IMR-90 (cell line): ENCODE data around the gene PARD3. TPM values are rescaled to one million over a fixed set of nuclear protein-coding genes. Genes with fewer than 3 reads are reported as not detected.
A peak's percentile ranks its signal among the peaks of the same experiment; 100 is the strongest.

Experiments
- ATAC-seq: fragments of 200-7000 bp; cut with Tn5 transposase; 2 replicates; pipeline ENCODE4 v1.9.1; 2020; ENCODE audit warnings: low read depth, mild to moderate bottlenecking, moderate library complexity
- BruUV-seq: library from RNA; stranded (reverse); fragments of 400-500 nt; replicated peaks from 2 replicates; lab custom pipeline; 2021; lab: Mats Ljungman, UMichigan
- CTCF ChIA-PET: fragments of 300-600 bp; formaldehyde crosslinking; extraction: SDS; loops from one replicate; lab custom pipeline; 2021; ENCODE audit warnings: antibody characterized with exemption; lab: Yijun Ruan, JAX
- POLR2A ChIA-PET: fragments of 300-600 bp; sonication (Branson Sonifier 250); formaldehyde crosslinking; loops from one replicate; lab custom pipeline; 2022; ENCODE audit warnings: antibody characterized with exemption; ENCODE audit not compliant: unreplicated experiment; lab: Charles Lee
- DNase-seq: peaks from one replicate; pipeline ENCODE4 v3.0.0; 2013
- H2AFZ ChIP-seq: replicated peaks from 2 replicates; pipeline ENCODE3; 2013; ENCODE audit warnings: low read length, mild to moderate bottlenecking; ENCODE audit not compliant: poor library complexity
- H2AK5ac ChIP-seq: 2 replicates; pipeline ENCODE4 v1.6.1; 2013; ENCODE audit warnings: low read depth, low read length, inconsistent platforms
- H2AK9ac ChIP-seq: replicated peaks from 2 replicates; pipeline ENCODE3; 2013; ENCODE audit warnings: mild to moderate bottlenecking, low read depth, low read length, moderate library complexity; ENCODE audit not compliant: poor library complexity
- H2BK120ac ChIP-seq: 2 replicates; pipeline ENCODE4 v1.6.1; 2013; ENCODE audit warnings: low read depth, low read length, inconsistent platforms
- H2BK15ac ChIP-seq: 3 replicates; pipeline ENCODE4 v1.6.1; 2013; ENCODE audit warnings: low read depth, low read length, inconsistent platforms
- H2BK20ac ChIP-seq: 2 replicates; pipeline ENCODE4 v1.6.1; 2013; ENCODE audit warnings: low read depth, mild to moderate bottlenecking, inconsistent platforms, low read length, moderate library complexity
- H2BK5ac ChIP-seq: 2 replicates; pipeline ENCODE4 v1.6.1; 2013; ENCODE audit warnings: mild to moderate bottlenecking, low read depth, low read length, inconsistent platforms; ENCODE audit not compliant: poor library complexity, severe bottlenecking
- H3K14ac ChIP-seq: replicated peaks from 2 replicates; pipeline ENCODE4 v1.6.1; 2013; ENCODE audit warnings: low read depth, low read length, inconsistent platforms
- H3K18ac ChIP-seq: 2 replicates; pipeline ENCODE4 v1.6.1; 2013; ENCODE audit warnings: low read depth, low read length, control low read depth
- H3K23ac ChIP-seq: 2 replicates; pipeline ENCODE4 v1.6.1; 2013; ENCODE audit warnings: low read depth, low read length, inconsistent platforms
- H3K27ac ChIP-seq: 2 replicates; pipeline ENCODE4 v1.5.1; 2013; ENCODE audit warnings: mild to moderate bottlenecking, control low read depth, low read length; ENCODE audit not compliant: insufficient read depth
- H3K27me3 ChIP-seq: 2 replicates; pipeline ENCODE4 v1.6.1; 2013; ENCODE audit warnings: low read length; ENCODE audit not compliant: control insufficient read depth, insufficient read depth
- H3K36me3 ChIP-seq: 2 replicates; pipeline ENCODE4 v1.6.1; 2013; ENCODE audit warnings: low read length, mixed read lengths; ENCODE audit not compliant: control insufficient read depth, insufficient read depth
- H3K4ac ChIP-seq: 2 replicates; pipeline ENCODE4 v1.6.1; 2013; ENCODE audit warnings: low read depth, low read length, inconsistent platforms
- H3K4me1 ChIP-seq: 2 replicates; pipeline ENCODE4 v1.6.1; 2013; ENCODE audit warnings: low read length, mixed read lengths; ENCODE audit not compliant: control insufficient read depth, insufficient read depth
- H3K4me2 ChIP-seq: 2 replicates; pipeline ENCODE4 v1.6.1; 2013; ENCODE audit warnings: low read depth, mild to moderate bottlenecking, control low read depth, low read length, moderate library complexity
- H3K4me3 ChIP-seq: 2 replicates; pipeline ENCODE4 v1.5.1; 2013; ENCODE audit warnings: low read depth, mild to moderate bottlenecking, control low read depth, low read length, moderate library complexity; ENCODE audit not compliant: insufficient read depth
- H3K56ac ChIP-seq: 2 replicates; pipeline ENCODE4 v1.6.1; 2013; ENCODE audit warnings: low read length, inconsistent platforms; ENCODE audit not compliant: insufficient read depth; ENCODE audit errors: extremely low read depth
- H3K79me1 ChIP-seq, 2 experiments: 2 replicates each; pipeline ENCODE4 v1.6.1; 2013; ENCODE audit warnings: low read length in 2 of 2, inconsistent platforms in 1 of 2, low read depth in 1 of 2
- H3K9ac ChIP-seq: 2 replicates; pipeline ENCODE4 v1.6.1; 2013; ENCODE audit warnings: low read depth, low read length, control low read depth
- H3K9me1 ChIP-seq: 2 replicates; pipeline ENCODE4 v1.6.1; 2013; ENCODE audit warnings: low read length, inconsistent platforms; ENCODE audit not compliant: insufficient read depth
- H3K9me3 ChIP-seq: 2 replicates; pipeline ENCODE4 v1.6.1; 2013; ENCODE audit warnings: low read length; ENCODE audit not compliant: control insufficient read depth, insufficient read depth
- H4K20me1 ChIP-seq: 2 replicates; pipeline ENCODE4 v1.6.1; 2013; ENCODE audit warnings: low read length, inconsistent platforms; ENCODE audit not compliant: insufficient read depth
- H4K5ac ChIP-seq: 2 replicates; pipeline ENCODE4 v1.6.1; 2013; ENCODE audit warnings: mild to moderate bottlenecking, low read depth, low read length, control low read depth
- H4K8ac ChIP-seq, 2 experiments: 2 replicates each; pipeline ENCODE4 v1.6.1; 2013; ENCODE audit warnings: low read depth in 2 of 2, low read length in 2 of 2, control low read depth in 1 of 2, inconsistent platforms in 1 of 2
- H4K91ac ChIP-seq: 2 replicates; pipeline ENCODE4 v1.6.1; 2013; ENCODE audit warnings: low read depth, low read length, inconsistent platforms; ENCODE audit not compliant: insufficient read depth
- BHLHE40 ChIP-seq: fragments of 150-350 bp; IDR thresholded peaks from 2 replicates; pipeline ENCODE4 v1.6.1; 2016; ENCODE audit warnings: mild to moderate bottlenecking, low read depth, low read length
- CEBPB ChIP-seq: IDR thresholded peaks from 2 replicates; pipeline ENCODE4 v1.6.1; 2012; ENCODE audit warnings: low read depth, low read length, improper control_type of control experiment
- CHD1 ChIP-seq: IDR thresholded peaks from 2 replicates; pipeline ENCODE4 v1.6.1; 2012; ENCODE audit warnings: low read depth, low read length, improper control_type of control experiment
- FOS ChIP-seq: fragments of 150-350 bp; IDR thresholded peaks from 2 replicates; pipeline ENCODE4 v1.6.1; 2016; ENCODE audit warnings: low read depth, low read length
- MAFK ChIP-seq: IDR thresholded peaks from 2 replicates; pipeline ENCODE4 v1.6.1; 2012; ENCODE audit warnings: low read depth, low read length, improper control_type of control experiment
- MAZ ChIP-seq: IDR thresholded peaks from 2 replicates; pipeline ENCODE4 v1.6.1; 2012; ENCODE audit warnings: low read depth, mild to moderate bottlenecking, low read length, improper control_type of control experiment, moderate library complexity, borderline replicate concordance
- MXI1 ChIP-seq: IDR thresholded peaks from 2 replicates; pipeline ENCODE4 v1.6.1; 2012; ENCODE audit warnings: low read depth, mild to moderate bottlenecking, low read length, moderate library complexity, borderline replicate concordance
- NFE2L2 ChIP-seq: fragments of 150-350 bp; IDR thresholded peaks from 2 replicates; pipeline ENCODE4 v1.6.1; 2016; ENCODE audit warnings: low read depth, mild to moderate bottlenecking, low read length
- POLR2A ChIP-seq: IDR thresholded peaks from 2 replicates; pipeline ENCODE4 v1.6.1; 2012; ENCODE audit warnings: mild to moderate bottlenecking, low read depth, low read length
- RAD21 ChIP-seq: IDR thresholded peaks from 2 replicates; pipeline ENCODE4 v1.6.1; 2012; ENCODE audit warnings: low read length, improper control_type of control experiment
- RCOR1 ChIP-seq: IDR thresholded peaks from 2 replicates; pipeline ENCODE4 v1.6.1; 2012; ENCODE audit warnings: mild to moderate bottlenecking, low read length, improper control_type of control experiment; ENCODE audit not compliant: insufficient replicate concordance
- RFX5 ChIP-seq: IDR thresholded peaks from 2 replicates; pipeline ENCODE4 v1.8.0; 2012; ENCODE audit warnings: low read depth, mild to moderate bottlenecking, low read length, moderate library complexity
- SMC3 ChIP-seq: fragments of 150-350 bp; IDR thresholded peaks from 2 replicates; pipeline ENCODE4 v1.6.1; 2016; ENCODE audit warnings: low read depth, mild to moderate bottlenecking, antibody characterized with exemption, low read length, moderate library complexity
- WGBS, 2 experiments: methylation state at CpG; one replicate each; pipeline versions ENCODE4 v1.1.5 to v1.1.7; 2013; ENCODE audit warnings: missing lambda C conversion rate in 2 of 2; ENCODE audit not compliant: insufficient read length in 1 of 2; ENCODE audit errors: extremely low coverage in 2 of 2; 5-methylcytosine and 5-hydroxymethylcytosine counted together
- dilution Hi-C: fragments of 300-500 bp; cut with HindIII; formaldehyde crosslinking; loops from one replicate; pipeline ENCODE4 v1.14.3; 2018; ENCODE audit warnings: low sequenced_read_pairs; ENCODE audit not compliant: unreplicated experiment
- in situ Hi-C: fragments of 300-500 bp; cut with MboI; formaldehyde crosslinking; loops from 3 replicates; pipeline ENCODE4 v1.14.3; 2019; ENCODE audit warnings: low sequenced_read_pairs, inconsistent platforms, mixed read lengths
- intact Hi-C: fragments of 100-400 bp; cut with micrococcal nuclease; formaldehyde crosslinking; loops from 2 replicates; pipeline ENCODE4 v1.10.0; 2022
- polyA plus RNA-seq, 3 experiments: library from polyadenylated mRNA; depleted of rRNA; stranded (reverse); fragments of >200 nt; gene quantifications; 2 replicates each; pipeline ENCODE4 v1.2.3, GENCODE V29; 2012; ENCODE audit warnings: low replicate concordance in 1 of 3
- total RNA-seq: library from RNA; depleted of rRNA; stranded (reverse); fragments of >200 nt; gene quantifications from 2 replicates; pipeline ENCODE4 v1.2.3, GENCODE V29; 2012
- TF ChIP-seq, protein P1 (sequence below): fragments of 150-350 bp; IDR thresholded peaks from 2 replicates; pipeline ENCODE4 v1.6.1; 2016; ENCODE audit warnings: low read depth, mild to moderate bottlenecking, low read length, moderate library complexity, borderline replicate concordance
- TF ChIP-seq, protein P2 (sequence below): fragments of 150-350 bp; IDR thresholded peaks from 2 replicates; pipeline ENCODE4 v1.6.1; 2017; ENCODE audit warnings: mild to moderate bottlenecking, antibody characterized with exemption, low read length, low read depth
- TF ChIP-seq, protein P3 (sequence below): conservative IDR thresholded peaks from 2 replicates; pipeline ENCODE4 v1.5.1; 2012; ENCODE audit warnings: mild to moderate bottlenecking, low read depth, low read length, improper control_type of control experiment

PARD3 gene
- total and polyA plus RNA-seq, 2 of the 4 experiments (the other 2 are of a cell fraction) = 14.6 to 37.5 TPM

- in situ Hi-C loops (no loop called here), intact Hi-C loops (no loop called here), dilution Hi-C loops (no loop called here)
- ChIA-PET POLR2A (no interaction called here), CTCF (no interaction called here)
- H3K27me3 ChIP-seq = no peaks in the 10 kb centered on the region
- ATAC-seq (no peak), DNase-seq (peak; percentile 4)
- H3K18ac ChIP-seq = no peak overlapping the region
- no peak overlapping the region for H4K91ac ChIP-seq
- no TSS peak for BruUV-seq
- no peak overlapping the region for H3K9ac ChIP-seq
- H3K79me1 ChIP-seq = no peaks in the 10 kb centered on the region; a peak in 1 of 4 replicates
- H3K4me1 ChIP-seq = peaks cover 3% of the 10 kb centered on the region; the same call in 1 of the 2 replicates
- no peak overlapping the region for H3K14ac ChIP-seq
- H2BK15ac ChIP-seq = no peak overlapping the region
- H3K4ac ChIP-seq = no peak overlapping the region
- H2BK20ac ChIP-seq = no peak overlapping the region
- no peak overlapping the region for H3K27ac ChIP-seq
- WGBS, 2 experiments = no CpG with 5 or more reads among the region's 2 CpGs
- H2BK120ac ChIP-seq = no peak overlapping the region
- H4K8ac ChIP-seq = no peak overlapping the region
- H3K4me2 ChIP-seq = no peak overlapping the region
- H3K23ac ChIP-seq = no peak overlapping the region
- H2AK5ac ChIP-seq = no peak overlapping the region
- H2AFZ ChIP-seq = no peak overlapping the region
- no peaks in the 10 kb centered on the region for H4K20me1 ChIP-seq
- TF ChIP-seq POLR2A (no peak), RAD21 (no peak), BHLHE40 (no peak), NFE2L2 (no peak), CEBPB (no peak), RCOR1 (no peak), CHD1 (no peak), MAFK (no peak), SMC3 (no peak), MAZ (no peak), MXI1 (no peak), FOS (no peak), RFX5 (no peak)
- TF ChIP-seq, protein P1, sequence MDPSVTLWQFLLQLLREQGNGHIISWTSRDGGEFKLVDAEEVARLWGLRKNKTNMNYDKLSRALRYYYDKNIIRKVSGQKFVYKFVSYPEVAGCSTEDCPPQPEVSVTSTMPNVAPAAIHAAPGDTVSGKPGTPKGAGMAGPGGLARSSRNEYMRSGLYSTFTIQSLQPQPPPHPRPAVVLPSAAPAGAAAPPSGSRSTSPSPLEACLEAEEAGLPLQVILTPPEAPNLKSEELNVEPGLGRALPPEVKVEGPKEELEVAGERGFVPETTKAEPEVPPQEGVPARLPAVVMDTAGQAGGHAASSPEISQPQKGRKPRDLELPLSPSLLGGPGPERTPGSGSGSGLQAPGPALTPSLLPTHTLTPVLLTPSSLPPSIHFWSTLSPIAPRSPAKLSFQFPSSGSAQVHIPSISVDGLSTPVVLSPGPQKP = no peak
- TF ChIP-seq, protein P2, sequence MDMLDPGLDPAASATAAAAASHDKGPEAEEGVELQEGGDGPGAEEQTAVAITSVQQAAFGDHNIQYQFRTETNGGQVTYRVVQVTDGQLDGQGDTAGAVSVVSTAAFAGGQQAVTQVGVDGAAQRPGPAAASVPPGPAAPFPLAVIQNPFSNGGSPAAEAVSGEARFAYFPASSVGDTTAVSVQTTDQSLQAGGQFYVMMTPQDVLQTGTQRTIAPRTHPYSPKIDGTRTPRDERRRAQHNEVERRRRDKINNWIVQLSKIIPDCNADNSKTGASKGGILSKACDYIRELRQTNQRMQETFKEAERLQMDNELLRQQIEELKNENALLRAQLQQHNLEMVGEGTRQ = no peak
- TF ChIP-seq, protein P3, sequence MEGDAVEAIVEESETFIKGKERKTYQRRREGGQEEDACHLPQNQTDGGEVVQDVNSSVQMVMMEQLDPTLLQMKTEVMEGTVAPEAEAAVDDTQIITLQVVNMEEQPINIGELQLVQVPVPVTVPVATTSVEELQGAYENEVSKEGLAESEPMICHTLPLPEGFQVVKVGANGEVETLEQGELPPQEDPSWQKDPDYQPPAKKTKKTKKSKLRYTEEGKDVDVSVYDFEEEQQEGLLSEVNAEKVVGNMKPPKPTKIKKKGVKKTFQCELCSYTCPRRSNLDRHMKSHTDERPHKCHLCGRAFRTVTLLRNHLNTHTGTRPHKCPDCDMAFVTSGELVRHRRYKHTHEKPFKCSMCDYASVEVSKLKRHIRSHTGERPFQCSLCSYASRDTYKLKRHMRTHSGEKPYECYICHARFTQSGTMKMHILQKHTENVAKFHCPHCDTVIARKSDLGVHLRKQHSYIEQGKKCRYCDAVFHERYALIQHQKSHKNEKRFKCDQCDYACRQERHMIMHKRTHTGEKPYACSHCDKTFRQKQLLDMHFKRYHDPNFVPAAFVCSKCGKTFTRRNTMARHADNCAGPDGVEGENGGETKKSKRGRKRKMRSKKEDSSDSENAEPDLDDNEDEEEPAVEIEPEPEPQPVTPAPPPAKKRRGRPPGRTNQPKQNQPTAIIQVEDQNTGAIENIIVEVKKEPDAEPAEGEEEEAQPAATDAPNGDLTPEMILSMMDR = no peak
- no peak overlapping the region for H3K56ac ChIP-seq
- no peaks in the 10 kb centered on the region for H3K36me3 ChIP-seq
- H3K9me3 ChIP-seq = no peaks in the 10 kb centered on the region
- no peak overlapping the region for H4K5ac ChIP-seq
- no peak overlapping the region for H2AK9ac ChIP-seq
- H3K4me3 ChIP-seq = no peak overlapping the region
- peaks cover 12% of the 10 kb centered on the region for H3K9me1 ChIP-seq
- H2BK5ac ChIP-seq = no peak overlapping the region
These were observed 339.8 kb downstream of the PARD3 start for GRCh38 chr10:34475274-34475646.
